ENCODE data around the gene ARFGAP2.

ARFGAP2 gene

GRCh38 chr11:47127213-47127612, 49.5 kb downstream of the ARFGAP2 start:
- Histone ChIP-seq H3K4me1 (ENCODE audit: insufficient read depth, low read length) (no peaks in the 10 kb centered on the region), H2AFZ (ENCODE audit: low read depth, low read length) (no peak overlapping the region), H3K27me3 (ENCODE audit: insufficient read depth, low read length, poor library complexity) (no peaks in the 10 kb centered on the region), H3K79me2 (ENCODE audit: insufficient read depth, low read length) (no peaks in the 10 kb centered on the region), H3K4me3 (ENCODE audit: low read depth in 1 of 2, low read length in 2 of 2) (no peak overlapping the region), H4K20me1 (ENCODE audit: insufficient read depth, low read length) (no peaks in the 10 kb centered on the region), H3K36me3 (ENCODE audit: insufficient read depth, low read length) (no peaks in the 10 kb centered on the region), H3K9ac (ENCODE audit: low read depth, low read length) (no peak overlapping the region), H3K9me3 (ENCODE audit: insufficient read depth, low read length, severe bottlenecking) (no peaks in the 10 kb centered on the region), H3K4me2 (ENCODE audit: insufficient read depth, low read length) (no peak overlapping the region), H3K27ac (ENCODE audit: low read length) (no peak overlapping the region)
- DNase-seq (no peak), ATAC-seq (ENCODE audit: insufficient read depth, low read depth) (no peak)
- TF ChIP-seq CTCF (IDR thresholded peaks at IDR 0.05; ENCODE audit: borderline replicate concordance, extremely low read depth, low read length, poor library complexity, severe bottlenecking): no peak
- TF ChIP-seq EZH2 (IDR thresholded peaks at IDR 0.05; ENCODE audit: borderline replicate concordance, low read depth, low read length, severe bottlenecking): no peak

- H3K9ac ChIP-seq (ENCODE audit: low read depth, low read length): no peak overlapping the region
- DNase-seq (no peak), ATAC-seq (ENCODE audit: insufficient read depth, low read depth) (no peak)
- no peak overlapping the region for H3K4me3 ChIP-seq (ENCODE audit: low read depth in 1 of 2, low read length in 2 of 2)
- H3K27ac ChIP-seq (ENCODE audit: low read length): no peak overlapping the region
- no peaks in the 10 kb centered on the region for H3K36me3 ChIP-seq (ENCODE audit: insufficient read depth, low read length)
- H2AFZ ChIP-seq (ENCODE audit: low read depth, low read length): no peak overlapping the region
- no peaks in the 10 kb centered on the region for H3K9me3 ChIP-seq (ENCODE audit: insufficient read depth, low read length, severe bottlenecking)
- TF ChIP-seq CTCF (IDR thresholded peaks at IDR 0.05; ENCODE audit: borderline replicate concordance, extremely low read depth, low read length, poor library complexity, severe bottlenecking) (no peak), EZH2 (IDR thresholded peaks at IDR 0.05; ENCODE audit: borderline replicate concordance, low read depth, low read length, severe bottlenecking) (no peak)
- no peaks in the 10 kb centered on the region for H3K4me1 ChIP-seq (ENCODE audit: insufficient read depth, low read length)
- H3K27me3 ChIP-seq (ENCODE audit: insufficient read depth, low read length, poor library complexity): no peaks in the 10 kb centered on the region
- no peaks in the 10 kb centered on the region for H4K20me1 ChIP-seq (ENCODE audit: insufficient read depth, low read length)
- H3K79me2 ChIP-seq (ENCODE audit: insufficient read depth, low read length): no peaks in the 10 kb centered on the region
- H3K4me2 ChIP-seq (ENCODE audit: insufficient read depth, low read length): no peak overlapping the region
Observed at GRCh38 chr11:47125083-47125482, 51.6 kb downstream of the ARFGAP2 start.

GRCh38 chr11:47124675-47125074, 52.0 kb downstream of the ARFGAP2 start:
- no peaks in the 10 kb centered on the region for H3K9me3 ChIP-seq (ENCODE audit: insufficient read depth, low read length, severe bottlenecking)
- DNase-seq (no peak), ATAC-seq (ENCODE audit: insufficient read depth, low read depth) (no peak)
- H2AFZ ChIP-seq (ENCODE audit: low read depth, low read length): no peak overlapping the region
- TF ChIP-seq CTCF (IDR thresholded peaks at IDR 0.05; ENCODE audit: borderline replicate concordance, extremely low read depth, low read length, poor library complexity, severe bottlenecking): no peak
- no peak for TF ChIP-seq EZH2 (IDR thresholded peaks at IDR 0.05; ENCODE audit: borderline replicate concordance, low read depth, low read length, severe bottlenecking)
- no peaks in the 10 kb centered on the region for H3K27me3 ChIP-seq (ENCODE audit: insufficient read depth, low read length, poor library complexity)
- no peaks in the 10 kb centered on the region for H3K36me3 ChIP-seq (ENCODE audit: insufficient read depth, low read length)
- H3K4me3 ChIP-seq (ENCODE audit: low read depth in 1 of 2, low read length in 2 of 2): no peak overlapping the region
- H3K79me2 ChIP-seq (ENCODE audit: insufficient read depth, low read length): no peaks in the 10 kb centered on the region
- no peaks in the 10 kb centered on the region for H3K4me1 ChIP-seq (ENCODE audit: insufficient read depth, low read length)
- H3K9ac ChIP-seq (ENCODE audit: low read depth, low read length): no peak overlapping the region
- H3K4me2 ChIP-seq (ENCODE audit: insufficient read depth, low read length): no peak overlapping the region
- H4K20me1 ChIP-seq (ENCODE audit: insufficient read depth, low read length): no peaks in the 10 kb centered on the region
- H3K27ac ChIP-seq (ENCODE audit: low read length): no peak overlapping the region

- H3K9me3 ChIP-seq (ENCODE audit: insufficient read depth, low read length, severe bottlenecking): no peaks in the 10 kb centered on the region
- no peak overlapping the region for H3K9ac ChIP-seq (ENCODE audit: low read depth, low read length)
- no peaks in the 10 kb centered on the region for H3K36me3 ChIP-seq (ENCODE audit: insufficient read depth, low read length)
- no peak overlapping the region for H3K4me3 ChIP-seq (ENCODE audit: low read depth in 1 of 2, low read length in 2 of 2)
- no peak overlapping the region for H2AFZ ChIP-seq (ENCODE audit: low read depth, low read length)
- H3K4me1 ChIP-seq (ENCODE audit: insufficient read depth, low read length): no peaks in the 10 kb centered on the region
- H3K27me3 ChIP-seq (ENCODE audit: insufficient read depth, low read length, poor library complexity): no peaks in the 10 kb centered on the region
- H4K20me1 ChIP-seq (ENCODE audit: insufficient read depth, low read length): no peaks in the 10 kb centered on the region
- no peak for TF ChIP-seq EZH2 (IDR thresholded peaks at IDR 0.05; ENCODE audit: borderline replicate concordance, low read depth, low read length, severe bottlenecking)
- no peak for TF ChIP-seq CTCF (IDR thresholded peaks at IDR 0.05; ENCODE audit: borderline replicate concordance, extremely low read depth, low read length, poor library complexity, severe bottlenecking)
- no peaks in the 10 kb centered on the region for H3K79me2 ChIP-seq (ENCODE audit: insufficient read depth, low read length)
- DNase-seq (no peak), ATAC-seq (ENCODE audit: insufficient read depth, low read depth) (no peak)
- H3K27ac ChIP-seq (ENCODE audit: low read length): no peak overlapping the region
- no peak overlapping the region for H3K4me2 ChIP-seq (ENCODE audit: insufficient read depth, low read length)
Observed at GRCh38 chr11:47123094-47123493, 53.6 kb downstream of the ARFGAP2 start.

All from DND-41 (cell line).